ENCODE data around the gene MIGA2. TPM values are rescaled to one million over a fixed set of nuclear protein-coding genes. Genes with fewer than 3 reads are reported as not detected.

The MIGA2 gene
- total RNA-seq, 1 donor from 2014 or later, result 10.8 TPM

- no peaks in the 10 kb centered on the region for H3F3A ChIP-seq (ENCODE audit: low read depth)
- Mint-ChIP-seq H3K27me3 (ENCODE audit: insufficient read depth, low read depth) (peaks cover 7% of the 10 kb centered on the region), H3K27ac (no peak overlapping the region), H3K9me3 (no peaks in the 10 kb centered on the region), H3K4me1 (peaks cover 4% of the 10 kb centered on the region), H3K36me3 (peaks cover 2% of the 10 kb centered on the region), H3K4me3 (no peak overlapping the region)
- no peak for TF ChIP-seq EZH2phosphoT487 (IDR thresholded peaks at IDR 0.05)
- TF ChIP-seq, protein P1, sequence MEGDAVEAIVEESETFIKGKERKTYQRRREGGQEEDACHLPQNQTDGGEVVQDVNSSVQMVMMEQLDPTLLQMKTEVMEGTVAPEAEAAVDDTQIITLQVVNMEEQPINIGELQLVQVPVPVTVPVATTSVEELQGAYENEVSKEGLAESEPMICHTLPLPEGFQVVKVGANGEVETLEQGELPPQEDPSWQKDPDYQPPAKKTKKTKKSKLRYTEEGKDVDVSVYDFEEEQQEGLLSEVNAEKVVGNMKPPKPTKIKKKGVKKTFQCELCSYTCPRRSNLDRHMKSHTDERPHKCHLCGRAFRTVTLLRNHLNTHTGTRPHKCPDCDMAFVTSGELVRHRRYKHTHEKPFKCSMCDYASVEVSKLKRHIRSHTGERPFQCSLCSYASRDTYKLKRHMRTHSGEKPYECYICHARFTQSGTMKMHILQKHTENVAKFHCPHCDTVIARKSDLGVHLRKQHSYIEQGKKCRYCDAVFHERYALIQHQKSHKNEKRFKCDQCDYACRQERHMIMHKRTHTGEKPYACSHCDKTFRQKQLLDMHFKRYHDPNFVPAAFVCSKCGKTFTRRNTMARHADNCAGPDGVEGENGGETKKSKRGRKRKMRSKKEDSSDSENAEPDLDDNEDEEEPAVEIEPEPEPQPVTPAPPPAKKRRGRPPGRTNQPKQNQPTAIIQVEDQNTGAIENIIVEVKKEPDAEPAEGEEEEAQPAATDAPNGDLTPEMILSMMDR (IDR thresholded peaks at IDR 0.05), result peak; percentile 66
- no peaks in the 10 kb centered on the region for H3K4me1 ChIP-seq
- no peak overlapping the region for H3K4me3 ChIP-seq
- no peaks in the 10 kb centered on the region for H3K9me3 ChIP-seq (ENCODE audit: low read depth)
- DNase-seq (ENCODE audit: low spot score), result peak; percentile 79
- H3K79me2 ChIP-seq (ENCODE audit: low read depth), result no peaks in the 10 kb centered on the region
- H2AFZ ChIP-seq (replicated peaks), result no peak overlapping the region
- no peaks in the 10 kb centered on the region for H4K20me1 ChIP-seq (ENCODE audit: low read depth)
- no peak overlapping the region for H3K9ac ChIP-seq
- no peak overlapping the region for H3K27ac ChIP-seq
- H3K36me3 ChIP-seq, result no peaks in the 10 kb centered on the region
- H3K27me3 ChIP-seq, result no peaks in the 10 kb centered on the region
- H3K4me2 ChIP-seq, result no peak overlapping the region
Measured at GRCh38 chr9:129102791-129103594, 66.6 kb downstream of the MIGA2 start.

DNA sequence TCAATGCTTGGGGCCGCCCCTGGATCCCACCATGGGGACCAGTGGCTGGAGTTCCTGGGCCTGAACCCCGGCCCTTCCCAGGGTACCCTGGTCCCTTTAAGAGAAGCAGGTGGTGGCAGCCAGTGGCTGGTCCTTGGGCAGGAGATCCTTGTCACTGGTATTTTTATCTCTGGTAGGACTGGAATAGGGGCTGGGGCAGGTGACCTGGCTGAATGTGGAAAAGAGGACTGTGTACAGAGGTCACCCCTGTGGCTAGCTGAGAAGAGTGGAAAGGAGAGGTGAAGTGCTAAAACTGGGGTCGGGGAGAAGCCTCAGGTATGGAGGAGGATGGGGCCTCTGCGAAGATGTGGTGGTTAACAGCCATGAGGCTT is 67.2 kb downstream of the MIGA2 start:
- Mint-ChIP-seq H3K27me3 (ENCODE audit: insufficient read depth, low read depth) (peaks cover 2% of the 10 kb centered on the region), H3K4me3 (no peak overlapping the region), H3K27ac (no peak overlapping the region), H3K4me1 (peaks cover 4% of the 10 kb centered on the region), H3K36me3 (peaks cover 2% of the 10 kb centered on the region), H3K9me3 (no peaks in the 10 kb centered on the region)
- H3K27ac ChIP-seq, result no peak overlapping the region
- no peaks in the 10 kb centered on the region for H3K36me3 ChIP-seq
- no peaks in the 10 kb centered on the region for H3K4me1 ChIP-seq
- DNase-seq (ENCODE audit: low spot score), result no peak
- no peaks in the 10 kb centered on the region for H4K20me1 ChIP-seq (ENCODE audit: low read depth)
- H2AFZ ChIP-seq (replicated peaks), result no peak overlapping the region
- no peaks in the 10 kb centered on the region for H3K79me2 ChIP-seq (ENCODE audit: low read depth)
- H3K27me3 ChIP-seq, result peaks cover 3% of the 10 kb centered on the region
- no peaks in the 10 kb centered on the region for H3F3A ChIP-seq (ENCODE audit: low read depth)
- H3K4me2 ChIP-seq, result no peak overlapping the region
- H3K4me3 ChIP-seq, result no peak overlapping the region
- H3K9ac ChIP-seq, result no peak overlapping the region
- TF ChIP-seq, protein P1 (IDR thresholded peaks at IDR 0.05), result no peak
- TF ChIP-seq EZH2phosphoT487 (IDR thresholded peaks at IDR 0.05) (no peak), EZH2 (IDR thresholded peaks at IDR 0.05) (no peak)
- H3K9me3 ChIP-seq (ENCODE audit: low read depth), result no peaks in the 10 kb centered on the region

DNA sequence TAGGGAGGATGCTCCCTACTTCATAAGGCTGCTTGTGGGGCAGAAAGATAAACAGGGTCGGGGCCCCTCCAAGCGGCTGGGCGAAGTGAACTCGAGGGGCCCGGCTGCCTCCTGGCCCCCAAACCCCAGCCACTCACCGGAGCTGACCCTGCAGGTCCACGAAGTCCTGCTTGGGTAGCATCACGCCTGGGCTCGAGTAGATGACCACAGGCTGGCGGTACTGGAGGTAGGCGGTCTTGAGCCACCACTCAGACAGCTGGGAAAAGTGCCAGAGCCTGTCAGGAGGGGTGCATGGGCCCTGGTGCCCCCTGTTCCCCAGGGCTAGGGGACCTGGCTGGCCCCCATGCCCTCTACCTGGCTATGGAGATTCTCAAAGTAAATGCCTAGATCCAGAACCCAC is 67.6 kb downstream of the MIGA2 start:
- Histone ChIP-seq H3K4me2 (no peak overlapping the region), H3K36me3 (no peaks in the 10 kb centered on the region), H3K27me3 (peaks cover 7% of the 10 kb centered on the region), H3K4me3 (no peak overlapping the region), H4K20me1 (ENCODE audit: low read depth) (no peaks in the 10 kb centered on the region), H3F3A (ENCODE audit: low read depth) (no peaks in the 10 kb centered on the region), H3K79me2 (ENCODE audit: low read depth) (no peaks in the 10 kb centered on the region), H3K9me3 (ENCODE audit: low read depth) (no peaks in the 10 kb centered on the region), H3K9ac (no peak overlapping the region), H3K27ac (no peak overlapping the region), H2AFZ (replicated peaks) (no peak overlapping the region), H3K4me1 (no peaks in the 10 kb centered on the region)
- DNase-seq (ENCODE audit: low spot score), result no peak
- Mint-ChIP-seq H3K4me1 (peaks cover 9% of the 10 kb centered on the region), H3K27ac (no peak overlapping the region), H3K9me3 (no peaks in the 10 kb centered on the region), H3K36me3 (peaks cover 2% of the 10 kb centered on the region), H3K4me3 (no peak overlapping the region), H3K27me3 (ENCODE audit: insufficient read depth, low read depth) (peaks cover 5% of the 10 kb centered on the region)
- no peak for TF ChIP-seq EZH2 (IDR thresholded peaks at IDR 0.05)
- TF ChIP-seq, protein P1 (IDR thresholded peaks at IDR 0.05), result no peak
- TF ChIP-seq EZH2phosphoT487 (IDR thresholded peaks at IDR 0.05), result no peak
